Kidney (tissue), 14 donors: Measurements from ENCODE around the gene ANHX. TPM values are rescaled to one million over a fixed set of nuclear protein-coding genes. Genes with fewer than 3 reads are reported as not detected.

ENCODE experiments used
- DNase-seq, 5 donors: peaks; one replicate each; pipeline ENCODE4 v3.0.0-alpha.2; 2013 to 2020
- FAIRE-seq: peaks from 2 replicates; lab custom pipeline; 2012; peaks lifted over from hg19 to GRCh38; lab: Jason Lieb, UNC
- H3K27ac ChIP-seq, 2 donors: one replicate each; pipeline ENCODE4 v1.7.0; 2013; ENCODE audit warnings: low read depth in 2 of 2, low read length in 2 of 2, inconsistent platforms in 1 of 2
- H3K27me3 ChIP-seq: one replicate; pipeline ENCODE4 v1.7.1; 2013; ENCODE audit warnings: low read length, inconsistent platforms; ENCODE audit not compliant: control insufficient read depth, insufficient read depth
- H3K36me3 ChIP-seq, 3 donors: one replicate each; pipeline versions ENCODE4 v1.7.0 to v1.7.1; 2013; ENCODE audit warnings: low read length in 3 of 3, control low read depth in 1 of 3, inconsistent platforms in 1 of 3; ENCODE audit not compliant: insufficient read depth in 3 of 3, control insufficient read depth in 2 of 3
- H3K4me1 ChIP-seq, 3 donors: one replicate each; pipeline versions ENCODE4 v1.7.0 to v1.7.1; 2013; ENCODE audit warnings: low read length in 3 of 3, inconsistent platforms in 1 of 3, low read depth in 1 of 3; ENCODE audit not compliant: control insufficient read depth in 2 of 3, insufficient read depth in 2 of 3
- H3K4me3 ChIP-seq, 3 donors: one replicate each; pipeline versions ENCODE4 v1.7.0 to v1.8.1; 2013; ENCODE audit warnings: low read length in 3 of 3, control low read depth in 1 of 3, inconsistent platforms in 1 of 3
- H3K9ac ChIP-seq, 3 donors: one replicate each; pipeline versions ENCODE4 v1.7.0 to v1.7.1; 2013; ENCODE audit warnings: low read length in 3 of 3, control low read depth in 1 of 3, inconsistent platforms in 1 of 3
- H3K9me3 ChIP-seq, 3 donors: one replicate each; pipeline versions ENCODE4 v1.7.0 to v1.7.1; 2013; ENCODE audit warnings: low read length in 3 of 3, control low read depth in 1 of 3, inconsistent platforms in 1 of 3; ENCODE audit not compliant: control insufficient read depth in 2 of 3, insufficient read depth in 1 of 3
- intact Hi-C: fragments of 100-400 bp; cut with DNase I; formaldehyde crosslinking; loops from one replicate; pipeline ENCODE4 v1.11.1; 2022
- polyA plus RNA-seq: library from polyadenylated mRNA; stranded (reverse); fragments of 350-450 nt; fragmentation: Illumina TruSeq; extraction: RNeasy Lipid Tissue Mini Kit (QIAGEN cat#74804); gene quantifications from one replicate; pipeline ENCODE4 v1.2.3, GENCODE V29; 2014; ENCODE audit warnings: low read depth, low replicate concordance; ENCODE audit not compliant: insufficient read depth
- total RNA-seq: library from RNA; stranded (reverse); fragmentation: NEBNext Ultra II Directional; extraction: Animal tissue kit (Norgen Biotek cat#: 25700); gene quantifications from one replicate; pipeline ENCODE4 v1.2.1, GENCODE V29; 2021
- TF ChIP-seq, protein P1 (sequence below): IDR thresholded peaks from 3 replicates; pipeline ENCODE4 v1.5.1; 2012; ENCODE audit warnings: mild to moderate bottlenecking, moderate library complexity, borderline replicate concordance; ENCODE audit not compliant: insufficient read depth; ENCODE audit errors: extremely low read depth
- donor health status: control.
- donor health status: control.
- donor health status: control.
- donor health status: control.
- donor health status: control.
- donor health status: DM: yes; HTN: yes; CAD: no.
- donor health status: Normal renal cell carcinoma (clear cell type).

The ANHX gene
- total and polyA plus RNA-seq, 2 donors from 2014 or later: not detected

- intact Hi-C loops: no loop called here
- Histone ChIP-seq H3K4me1 (no peaks in the 10 kb centered on the region), H3K36me3 (peaks cover 16 to 25% (median 20%) of the 10 kb centered on the region in 3 donors), H3K9me3 (peaks cover 27 to 94% (median 64%) of the 10 kb centered on the region in 3 donors), H3K27me3 (no peaks in the 10 kb centered on the region), H3K9ac (no peak overlapping the region), H3K27ac (no peak overlapping the region), H3K4me3 (peak overlapping the region in 1 of 3 donors; percentile 3)
- FAIRE-seq: no peak
- TF ChIP-seq, protein P1, sequence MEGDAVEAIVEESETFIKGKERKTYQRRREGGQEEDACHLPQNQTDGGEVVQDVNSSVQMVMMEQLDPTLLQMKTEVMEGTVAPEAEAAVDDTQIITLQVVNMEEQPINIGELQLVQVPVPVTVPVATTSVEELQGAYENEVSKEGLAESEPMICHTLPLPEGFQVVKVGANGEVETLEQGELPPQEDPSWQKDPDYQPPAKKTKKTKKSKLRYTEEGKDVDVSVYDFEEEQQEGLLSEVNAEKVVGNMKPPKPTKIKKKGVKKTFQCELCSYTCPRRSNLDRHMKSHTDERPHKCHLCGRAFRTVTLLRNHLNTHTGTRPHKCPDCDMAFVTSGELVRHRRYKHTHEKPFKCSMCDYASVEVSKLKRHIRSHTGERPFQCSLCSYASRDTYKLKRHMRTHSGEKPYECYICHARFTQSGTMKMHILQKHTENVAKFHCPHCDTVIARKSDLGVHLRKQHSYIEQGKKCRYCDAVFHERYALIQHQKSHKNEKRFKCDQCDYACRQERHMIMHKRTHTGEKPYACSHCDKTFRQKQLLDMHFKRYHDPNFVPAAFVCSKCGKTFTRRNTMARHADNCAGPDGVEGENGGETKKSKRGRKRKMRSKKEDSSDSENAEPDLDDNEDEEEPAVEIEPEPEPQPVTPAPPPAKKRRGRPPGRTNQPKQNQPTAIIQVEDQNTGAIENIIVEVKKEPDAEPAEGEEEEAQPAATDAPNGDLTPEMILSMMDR: no peak
- DNase-seq: no peak
Observed at GRCh38 chr12:133206390-133206789, 29.3 kb downstream of the ANHX start.

GRCh38 chr12:133204264-133204603 lies 31.4 kb downstream of the ANHX start:
- peak overlapping the region in 2 of 3 donors; percentile 22 to 65 for H3K4me3 ChIP-seq
- DNase-seq (no peak), FAIRE-seq (no peak)
- no peaks in the 10 kb centered on the region for H3K4me1 ChIP-seq
- no peak overlapping the region for H3K9ac ChIP-seq
- no peaks in the 10 kb centered on the region for H3K27me3 ChIP-seq
- intact Hi-C loops: no loop called here
- TF ChIP-seq, protein P1: no peak
- H3K9me3 ChIP-seq: peaks cover 31 to 86% (median 71%) of the 10 kb centered on the region in 3 donors
- H3K36me3 ChIP-seq: peaks cover 23 to 36% (median 24%) of the 10 kb centered on the region in 3 donors
- H3K27ac ChIP-seq: no peak overlapping the region

- Histone ChIP-seq H3K27me3 (no peaks in the 10 kb centered on the region), H3K27ac (no peak overlapping the region), H3K36me3 (peaks cover 23 to 36% (median 24%) of the 10 kb centered on the region in 3 donors), H3K4me1 (no peaks in the 10 kb centered on the region), H3K4me3 (peak overlapping the region in 2 of 3 donors; percentile 22 to 65), H3K9ac (no peak overlapping the region), H3K9me3 (peaks cover 31 to 80% (median 71%) of the 10 kb centered on the region in 3 donors)
- no peak for FAIRE-seq
- DNase-seq: no peak
- TF ChIP-seq, protein P1: no peak
- intact Hi-C loops: no loop called here
Observed at GRCh38 chr12:133203344-133204263, 32.1 kb downstream of the ANHX start.
